K562 (cell line): Measurements from ENCODE around the gene SLC34A1. TPM values are rescaled to one million over a fixed set of nuclear protein-coding genes. Genes with fewer than 3 reads are reported as not detected.

Experiments
- BRCA1 ChIP-seq, 2 experiments: fragments of 450-650 bp in 1 of 2; sonication (generic) in 1 of 2; formaldehyde crosslinking in 1 of 2; IDR thresholded peaks; 2 replicates each; pipeline versions ENCODE4 v1.5.0 to v1.6.1; 2017 to 2020; ENCODE audit warnings: mild to moderate bottlenecking in 1 of 2, missing genetic modification reagents in 1 of 2
- GMEB1 ChIP-seq: fragments of 250-450 bp; sonication (Bioruptor Pico); IDR thresholded peaks from 2 replicates; pipeline ENCODE4 v1.4.0; 2020; ENCODE audit warnings: mild to moderate bottlenecking
- MGA ChIP-seq: fragments of 450-650 bp; IDR thresholded peaks from 2 replicates; pipeline ENCODE4 v1.6.1; 2016; ENCODE audit warnings: mild to moderate bottlenecking, moderate library complexity
- NUFIP1 ChIP-seq: fragments of 450-650 bp; IDR thresholded peaks from 2 replicates; pipeline ENCODE4 v1.6.1; 2018; ENCODE audit not compliant: partially characterized antibody
- RAD21 ChIP-seq, 2 experiments: fragments of 250-450 bp in 1 of 2; fragments of 450-650 bp in 1 of 2; sonication (Bioruptor Pico) in 1 of 2; formaldehyde crosslinking in 1 of 2; IDR thresholded peaks in 1 of 2; conservative IDR thresholded peaks in 1 of 2; 2 replicates each; pipeline versions ENCODE4 v1.4.0 to v1.8.0; 2020 to 2022; ENCODE audit warnings: mild to moderate bottlenecking in 2 of 2, moderate library complexity in 1 of 2
- TCF7L2 ChIP-seq: fragments of 150-350 bp; IDR thresholded peaks from 2 replicates; pipeline ENCODE4 v1.6.1; 2016; ENCODE audit warnings: low read depth, mild to moderate bottlenecking, low read length, moderate library complexity
- TEAD1 ChIP-seq, 2 experiments: fragments of 450-650 bp in 1 of 2; sonication (generic) in 1 of 2; formaldehyde crosslinking; IDR thresholded peaks; 2 replicates each; pipeline versions ENCODE4 v1.4.0 to v1.8.0; 2020 to 2022; ENCODE audit warnings: mild to moderate bottlenecking in 2 of 2, missing genetic modification reagents in 1 of 2
- ZNF316 ChIP-seq: fragments of 450-650 bp; IDR thresholded peaks from 2 replicates; pipeline ENCODE4 v1.6.1; 2016
- polyA plus RNA-seq, 8 experiments: library from polyadenylated mRNA; depleted of rRNA in 4 of 8; stranded (reverse) in 5 of 8; unstranded in 3 of 8; fragments of >200 nt; fragmentation: Nextera tagmentation in 2 of 8; fragmentation: Illumina TruSeq in 1 of 8; extraction: Ambion mirVana in 2 of 8; extraction: Trizol in 1 of 8; gene quantifications; 2 replicates each; pipeline versions ENCODE4 v1.2.1 to v1.2.3, GENCODE V29; 2011 to 2014; ENCODE audit warnings: inconsistent platforms in 1 of 8, missing spikeins in 1 of 8
- total RNA-seq, 7 experiments: library from RNA; depleted of rRNA in 6 of 7; stranded (reverse); fragments of >200 nt in 6 of 7; fragmentation: Illumina TruSeq in 2 of 7; extraction: Trizol in 2 of 7; gene quantifications; 2 replicates each; pipeline versions ENCODE4 v1.2.1 to v1.2.3, GENCODE V29; 2011 to 2021; ENCODE audit warnings: low replicate concordance in 1 of 7
- TF ChIP-seq, protein P1 (sequence below): fragments of 250-450 bp; sonication (Bioruptor Pico); IDR thresholded peaks from 2 replicates; pipeline ENCODE4 v1.8.0; 2021; ENCODE audit warnings: borderline replicate concordance, mild to moderate bottlenecking, moderate library complexity; ENCODE audit not compliant: poor library complexity, severe bottlenecking
- TF ChIP-seq, protein P2 (sequence below): sonication (generic); formaldehyde crosslinking; IDR thresholded peaks from 2 replicates; pipeline ENCODE4 v1.9.0; 2022; ENCODE audit warnings: mild to moderate bottlenecking, missing genetic modification reagents

SLC34A1 gene
- total and polyA plus RNA-seq, 9 of the 15 experiments (the other 6 are each of a cell fraction or from before 2014, with no cell fraction given), result not detected

GRCh38 chr5:177427211-177427822 lies 43.1 kb downstream of the SLC34A1 start (continued):
- TF ChIP-seq, protein P1, sequence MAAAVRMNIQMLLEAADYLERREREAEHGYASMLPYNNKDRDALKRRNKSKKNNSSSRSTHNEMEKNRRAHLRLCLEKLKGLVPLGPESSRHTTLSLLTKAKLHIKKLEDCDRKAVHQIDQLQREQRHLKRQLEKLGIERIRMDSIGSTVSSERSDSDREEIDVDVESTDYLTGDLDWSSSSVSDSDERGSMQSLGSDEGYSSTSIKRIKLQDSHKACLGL (CRISPR knock-in tag), result no peak
- TF ChIP-seq NUFIP1 (no peak), ZNF316 (no peak), TCF7L2 (no peak), RAD21 (CRISPR knock-in tag; conservative IDR thresholded peaks at IDR 0.05 in 1 of 2, IDR thresholded peaks at IDR 0.05 in 1 of 2) (no peak), MGA (peak; percentile 70), TEAD1 (CRISPR knock-in tag; IDR thresholded peaks at IDR 0.05) (peak in 1 of 2 experiments; percentile 62; a peak in 1 of 4 replicates), GMEB1 (CRISPR knock-in tag) (no peak), BRCA1 (IDR thresholded peaks at IDR 0.05) (no peak), BRCA1 (CRISPR knock-in tag; IDR thresholded peaks at IDR 0.05) (no peak)
- TF ChIP-seq, protein P2, sequence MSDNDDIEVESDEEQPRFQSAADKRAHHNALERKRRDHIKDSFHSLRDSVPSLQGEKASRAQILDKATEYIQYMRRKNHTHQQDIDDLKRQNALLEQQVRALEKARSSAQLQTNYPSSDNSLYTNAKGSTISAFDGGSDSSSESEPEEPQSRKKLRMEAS (CRISPR knock-in tag), result peak; percentile 75
